NCI-H1930 (cell line): Measurements from ENCODE around the gene BACH2.
"Not testable (repeated sequence)": the region's sequence is repeated elsewhere in the genome, so short reads cannot be mapped to it uniquely, and the experiment has no call there.

Experiments used
- DNase-seq, 2 experiments: peaks; one replicate each; lab custom pipeline; 2025; lab: John Stamatoyannopoulos, UW

BACH2 gene

DNA sequence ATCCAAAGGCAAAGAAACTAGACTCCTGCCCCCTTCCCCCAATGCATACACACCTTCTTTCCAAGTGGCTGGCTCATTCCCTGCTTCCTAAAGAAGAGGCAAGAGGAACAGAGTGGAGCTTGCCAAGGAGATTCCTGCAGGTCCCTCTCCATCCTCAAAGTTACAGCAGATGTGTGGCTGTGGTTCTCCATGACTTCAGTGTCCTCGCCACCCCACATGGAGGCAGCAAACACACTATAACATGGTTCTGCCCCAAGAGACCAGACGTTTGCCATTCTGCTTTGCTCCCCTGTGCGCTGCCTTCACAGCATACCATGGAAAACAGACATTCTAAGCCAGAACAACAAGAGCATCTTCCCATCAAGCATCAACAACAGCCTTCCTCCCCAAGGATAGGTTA lies 84.4 kb downstream of the BACH2 start:
- no peak for DNase-seq

DNA sequence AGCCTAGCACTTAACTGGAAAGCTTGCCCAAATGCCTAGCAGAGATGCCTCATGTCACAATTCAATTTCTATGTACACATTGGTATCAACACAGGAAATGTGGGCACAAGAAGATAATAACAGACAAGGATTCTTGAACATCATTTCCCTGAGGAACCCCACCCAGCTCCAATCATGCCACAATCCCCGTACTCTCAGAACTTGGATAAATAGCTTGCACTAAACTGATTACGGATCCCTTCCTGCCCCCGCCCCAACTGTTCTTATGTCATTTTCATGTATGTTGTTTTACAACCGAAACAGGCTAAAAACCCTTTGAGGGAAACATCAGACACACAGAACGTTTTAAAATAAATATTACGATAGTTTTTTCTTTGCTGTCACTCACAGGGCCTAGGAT lies 87.1 kb downstream of the BACH2 start:
- no peak for DNase-seq

DNA sequence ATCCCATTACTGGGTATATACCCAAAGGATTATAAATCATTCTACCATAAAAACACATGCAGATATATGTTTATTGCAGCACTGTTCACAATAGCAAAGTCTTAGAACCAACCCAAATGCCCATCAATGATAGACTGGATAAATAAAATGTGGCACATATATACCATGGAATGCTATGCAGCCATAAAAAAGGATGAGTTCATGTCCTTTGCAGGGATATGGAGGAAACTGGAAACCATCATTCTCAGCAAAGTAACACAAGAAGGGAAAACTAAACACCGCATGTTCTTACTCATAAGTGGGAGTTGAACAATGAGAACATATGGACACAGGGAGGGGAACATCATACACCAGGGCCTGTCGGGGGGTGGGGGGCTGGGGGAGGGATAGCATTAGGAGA lies 88.0 kb downstream of the BACH2 start:
- DNase-seq: not testable (repeated sequence)

DNA sequence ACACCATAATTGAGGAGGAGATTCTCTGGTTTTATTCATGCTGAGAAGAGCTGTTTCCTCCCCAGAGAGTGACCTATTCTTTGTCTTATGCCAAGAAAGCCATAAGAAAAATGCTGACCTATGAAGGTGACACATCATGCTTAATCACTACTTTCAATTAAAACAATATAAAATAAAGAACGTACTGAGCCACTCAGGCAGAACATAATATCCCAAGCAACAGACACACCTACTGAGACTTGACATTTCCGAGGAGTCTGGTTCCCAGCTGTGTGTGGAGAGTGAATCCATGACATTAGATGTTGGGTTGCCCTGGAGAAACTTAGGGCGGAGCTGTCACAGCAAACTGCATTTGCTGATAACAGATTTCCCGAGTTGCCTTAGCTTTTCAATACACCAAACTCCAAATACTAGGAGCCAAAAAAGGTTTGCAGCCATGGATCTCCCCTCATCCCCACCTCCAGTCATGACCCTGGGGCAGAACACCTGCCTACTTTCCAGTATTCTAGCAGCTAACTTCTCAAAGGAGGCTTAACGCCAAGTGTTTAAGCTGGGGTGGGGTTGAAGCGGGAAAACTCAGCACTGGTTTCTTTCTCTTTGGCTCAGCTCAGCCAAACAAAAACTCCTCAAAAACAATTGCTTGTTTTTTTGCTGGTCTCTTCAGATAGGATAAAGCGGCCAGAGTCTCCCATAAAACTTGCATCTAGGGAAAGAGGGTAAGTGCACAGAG lies 92.2 kb downstream of the BACH2 start:
- no peak for DNase-seq

DNA sequence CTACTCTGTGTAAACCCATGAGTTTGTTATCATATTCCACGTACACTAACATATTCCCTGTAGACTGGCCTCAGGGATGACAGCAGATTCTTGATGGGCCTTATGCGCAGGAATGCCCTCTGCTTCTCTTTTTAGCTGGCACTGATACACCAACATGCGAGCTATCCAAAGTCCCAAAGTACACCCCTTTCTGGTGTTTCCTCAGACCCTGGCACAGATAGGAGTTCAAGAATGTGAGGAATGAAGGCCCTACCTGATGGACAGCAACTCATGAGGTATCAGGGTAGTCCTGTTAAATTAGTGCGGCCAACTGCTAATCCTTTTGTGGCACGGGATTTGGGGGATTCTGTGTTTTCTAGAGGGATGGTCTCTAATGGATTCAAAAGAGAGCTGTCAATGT lies 93.0 kb downstream of the BACH2 start:
- no peak for DNase-seq

DNA sequence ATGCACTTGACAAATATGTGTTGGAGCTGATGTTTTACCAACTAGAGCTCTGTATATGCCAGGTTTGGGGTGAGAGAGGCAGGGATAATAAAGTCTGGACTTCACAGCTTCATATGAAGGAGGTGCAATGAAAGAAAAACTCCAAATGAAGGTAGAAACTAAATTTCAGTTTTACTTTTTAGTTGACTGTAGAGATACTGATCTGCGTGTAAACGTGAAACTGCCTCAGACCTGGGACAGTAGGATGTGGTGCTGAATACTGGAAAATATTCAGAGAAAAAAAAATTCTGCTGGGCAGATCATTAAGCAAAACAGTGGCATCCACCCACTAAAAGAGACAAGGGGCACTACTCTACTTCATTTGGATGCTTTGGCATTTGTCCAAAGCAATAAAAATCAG lies 94.5 kb downstream of the BACH2 start:
- DNase-seq: no peak

DNA sequence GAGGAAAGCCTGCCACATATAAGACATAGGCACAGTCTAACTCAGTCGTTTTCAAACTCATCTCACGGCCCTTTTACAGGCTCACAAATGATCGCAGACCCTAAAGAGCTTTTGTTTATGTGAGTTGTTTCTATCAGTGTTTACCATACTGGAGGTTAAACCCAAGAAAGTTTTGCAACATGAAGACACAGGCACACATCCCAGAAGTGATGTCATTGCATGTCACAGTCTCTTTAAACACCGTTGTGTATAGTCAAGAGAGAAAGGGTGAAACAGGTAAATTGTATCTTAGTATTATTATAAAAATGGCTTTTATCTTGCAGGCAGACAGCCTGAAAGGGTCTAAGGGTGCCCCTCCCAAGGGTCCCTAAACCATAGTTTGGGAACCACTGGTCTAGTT lies 96.7 kb downstream of the BACH2 start:
- DNase-seq: no peak

DNA sequence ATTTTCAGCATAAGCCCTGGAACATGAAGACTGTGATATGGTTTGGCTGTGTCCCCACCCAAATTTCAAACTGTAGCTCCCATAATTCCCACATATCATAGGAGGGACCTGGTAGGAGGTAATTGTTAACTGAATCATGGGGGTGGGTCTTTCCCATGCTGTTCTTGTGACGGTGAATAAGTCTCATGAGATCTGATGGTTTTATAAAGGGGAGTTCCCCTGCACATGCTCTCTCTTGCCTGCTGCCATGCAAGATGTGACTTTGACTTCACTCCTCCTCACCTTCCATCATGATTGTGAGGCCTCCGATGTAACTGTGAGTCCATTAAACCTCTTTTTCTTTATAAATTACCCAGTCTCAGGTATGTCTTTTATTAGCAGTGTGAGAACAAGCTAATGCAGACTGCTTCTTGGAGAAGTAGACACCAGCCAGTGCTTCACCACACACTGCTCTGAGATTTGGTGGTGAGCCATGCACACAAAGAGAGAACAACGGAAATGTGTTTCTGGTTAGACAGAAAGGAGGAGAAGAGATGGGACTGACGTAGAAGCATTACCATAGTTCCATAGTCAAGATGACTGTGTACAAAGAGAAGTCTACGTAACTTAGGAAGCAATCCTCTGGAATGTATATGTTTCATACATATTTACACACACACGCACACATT lies 97.8 kb downstream of the BACH2 start:
- no peak for DNase-seq

DNA sequence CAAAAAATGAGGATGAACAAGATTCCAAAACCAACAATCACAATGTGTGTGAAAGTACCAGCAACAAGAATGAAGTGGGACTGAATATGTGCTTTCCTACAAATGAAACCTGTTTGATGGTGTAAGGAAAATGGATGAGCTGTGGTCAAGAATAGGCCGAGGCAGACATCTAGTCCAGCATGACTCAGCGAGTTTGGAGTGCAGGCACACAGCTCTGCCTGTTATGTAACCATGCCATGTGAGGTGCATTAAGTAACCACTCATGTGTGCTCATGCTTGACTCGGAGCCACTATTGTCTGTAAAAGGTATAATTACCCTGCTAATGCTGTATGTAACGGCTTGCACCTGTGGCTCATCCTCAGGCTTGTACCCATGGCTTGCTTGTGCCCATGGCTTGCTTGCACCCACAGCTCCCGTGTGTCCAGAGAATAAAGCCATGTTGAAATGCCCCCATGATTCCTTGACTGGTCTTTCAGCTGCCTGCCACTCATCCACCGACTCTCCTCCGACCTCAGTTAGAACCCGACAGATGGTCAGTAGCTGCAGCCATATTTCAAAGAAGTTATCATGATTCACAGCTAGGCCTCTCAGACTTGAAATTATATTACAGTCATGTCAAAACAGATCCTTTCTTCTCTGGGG lies 98.7 kb downstream of the BACH2 start:
- DNase-seq: no peak

DNA sequence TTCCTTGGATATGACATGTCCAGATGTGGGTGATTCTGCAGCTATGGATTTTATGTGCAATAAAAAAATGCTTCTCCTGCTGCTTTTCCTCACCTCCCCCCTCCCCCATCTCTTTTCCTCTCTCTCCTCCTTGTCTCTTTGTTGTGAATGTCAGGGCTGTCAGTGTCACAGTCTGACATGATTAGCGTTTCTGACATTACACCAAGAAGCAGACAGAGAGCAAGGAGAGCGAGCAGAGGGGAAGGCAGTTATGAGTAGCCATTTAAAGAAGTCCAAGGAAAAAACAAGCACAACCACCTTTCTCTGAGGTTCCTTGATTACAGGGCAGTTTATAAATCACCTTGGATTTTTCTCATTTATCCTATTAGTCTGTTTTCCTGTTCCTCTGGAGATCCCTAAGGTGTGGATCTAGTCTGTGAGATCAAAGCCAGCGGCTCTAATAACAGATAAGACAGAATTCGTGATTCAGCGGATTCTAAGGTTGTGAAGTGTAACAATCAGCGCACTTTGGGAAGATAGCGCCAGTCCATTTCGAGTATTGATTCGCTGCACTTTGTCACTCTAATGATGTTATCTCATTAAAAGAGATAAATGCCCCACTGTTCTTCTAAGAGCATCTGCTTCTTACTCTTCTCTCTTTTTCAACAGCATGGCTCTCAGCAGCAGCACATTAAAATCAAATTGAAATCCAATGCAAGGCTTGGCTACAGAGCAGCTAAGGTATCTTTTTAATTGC lies 101.4 kb downstream of the BACH2 start:
- DNase-seq: no peak

DNA sequence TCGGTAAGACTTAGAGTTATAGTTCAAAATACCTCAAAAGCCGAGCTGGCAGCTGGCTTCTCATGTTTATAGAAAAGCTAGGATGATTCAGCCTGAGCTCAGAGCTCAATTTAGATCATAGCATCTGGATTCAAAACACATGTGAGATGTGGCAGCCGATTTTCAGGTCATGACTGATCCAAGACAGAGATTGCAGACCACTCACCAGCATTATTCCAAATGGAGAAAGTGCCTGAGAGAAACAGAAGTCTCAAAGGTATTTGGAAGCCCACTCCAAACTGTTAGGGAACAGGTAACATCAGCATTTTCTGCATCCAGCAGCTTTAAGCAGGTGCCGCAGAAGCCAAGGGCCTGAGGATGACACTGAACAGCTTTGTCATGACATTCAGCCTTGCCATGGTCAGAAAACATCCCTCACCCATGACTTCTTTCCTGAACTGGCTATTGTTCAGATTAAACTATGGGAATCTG lies 102.2 kb downstream of the BACH2 start:
- no peak for DNase-seq

DNA sequence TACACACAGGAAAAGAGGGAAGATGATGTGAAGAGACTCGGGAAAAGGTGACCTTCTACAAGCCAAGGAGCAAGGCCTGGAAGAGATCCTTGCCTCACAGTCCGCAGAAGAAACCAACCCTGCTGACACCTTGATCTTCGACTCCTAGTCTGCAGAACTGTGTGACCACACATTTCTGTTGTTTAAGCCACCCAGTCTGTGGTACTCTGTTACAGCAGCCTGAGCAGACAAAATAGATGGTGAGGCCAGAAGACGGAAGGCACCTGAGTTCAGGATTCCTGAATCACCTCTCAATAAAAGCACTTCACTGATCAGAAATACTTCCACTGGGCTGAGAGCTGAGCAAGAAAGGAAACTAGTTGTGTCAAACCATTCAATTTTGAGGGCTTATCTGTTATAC lies 103.3 kb downstream of the BACH2 start:
- DNase-seq: no peak

DNA sequence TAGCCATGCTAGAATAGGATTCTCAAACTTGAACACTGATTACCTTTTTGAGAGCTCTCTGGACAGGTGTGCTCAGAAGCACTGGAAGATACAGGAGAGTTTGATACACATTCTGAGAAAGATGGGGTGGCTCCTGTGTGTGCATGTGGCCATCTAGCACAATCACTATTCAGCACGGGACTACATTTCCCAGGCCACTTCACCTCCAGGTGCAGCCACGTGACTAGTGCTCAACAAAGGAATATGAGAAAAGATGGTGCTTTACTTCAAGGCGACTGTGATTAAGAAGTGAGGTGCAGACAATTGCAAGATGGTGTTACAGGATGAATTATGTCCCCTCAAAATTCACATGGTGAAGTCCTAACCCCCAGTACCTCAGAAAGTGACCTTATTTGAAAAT lies 103.8 kb downstream of the BACH2 start:
- DNase-seq: no peak

DNA sequence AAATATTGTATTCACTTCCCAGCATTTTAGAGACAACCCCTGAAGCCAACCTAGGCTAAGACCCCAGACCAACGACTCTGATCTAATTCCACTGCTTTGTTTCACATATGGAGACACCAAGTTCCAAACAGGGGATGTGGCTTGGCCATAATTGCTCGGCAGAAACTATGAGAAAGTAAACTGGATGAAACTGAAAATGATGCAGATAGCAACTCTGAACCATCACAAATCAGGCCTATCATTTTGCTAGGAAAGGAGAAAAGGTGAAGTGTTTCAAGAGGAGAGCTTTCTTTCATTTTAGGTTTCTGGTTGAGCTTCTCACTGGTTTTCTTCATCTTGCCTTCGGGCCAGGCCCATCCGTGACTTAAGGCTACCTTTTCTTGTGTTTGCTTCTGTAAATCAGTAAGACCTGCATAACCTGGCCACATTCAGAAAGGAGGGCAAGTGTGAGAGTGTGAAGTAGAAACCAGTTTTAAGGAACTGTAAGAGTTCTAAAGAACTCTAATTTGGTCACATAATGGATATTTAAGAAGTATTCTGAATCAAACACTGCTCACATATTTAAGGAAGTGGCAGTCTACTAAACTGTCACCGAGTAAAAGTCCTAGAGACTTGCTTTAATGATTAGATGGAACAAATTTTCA lies 105.8 kb downstream of the BACH2 start:
- no peak for DNase-seq

DNA sequence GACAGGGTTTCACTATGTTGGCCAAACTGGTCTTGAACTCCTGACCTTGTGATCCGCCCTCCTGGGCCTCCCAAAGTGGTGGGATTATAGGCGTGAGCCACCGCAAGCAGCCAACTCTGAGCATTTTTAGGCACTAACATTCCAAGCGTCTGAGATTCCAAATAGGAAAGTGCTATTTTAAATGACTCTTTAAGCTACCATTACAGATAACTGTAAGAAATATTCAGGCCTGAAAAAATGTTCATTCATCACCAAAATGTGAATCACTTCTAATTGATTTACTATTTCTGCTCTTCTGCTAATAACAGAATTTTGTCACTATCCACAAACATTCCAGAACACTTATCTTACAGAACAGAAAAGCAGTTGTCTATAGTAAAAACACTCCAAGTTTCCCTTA lies 106.5 kb downstream of the BACH2 start:
- no peak for DNase-seq

DNA sequence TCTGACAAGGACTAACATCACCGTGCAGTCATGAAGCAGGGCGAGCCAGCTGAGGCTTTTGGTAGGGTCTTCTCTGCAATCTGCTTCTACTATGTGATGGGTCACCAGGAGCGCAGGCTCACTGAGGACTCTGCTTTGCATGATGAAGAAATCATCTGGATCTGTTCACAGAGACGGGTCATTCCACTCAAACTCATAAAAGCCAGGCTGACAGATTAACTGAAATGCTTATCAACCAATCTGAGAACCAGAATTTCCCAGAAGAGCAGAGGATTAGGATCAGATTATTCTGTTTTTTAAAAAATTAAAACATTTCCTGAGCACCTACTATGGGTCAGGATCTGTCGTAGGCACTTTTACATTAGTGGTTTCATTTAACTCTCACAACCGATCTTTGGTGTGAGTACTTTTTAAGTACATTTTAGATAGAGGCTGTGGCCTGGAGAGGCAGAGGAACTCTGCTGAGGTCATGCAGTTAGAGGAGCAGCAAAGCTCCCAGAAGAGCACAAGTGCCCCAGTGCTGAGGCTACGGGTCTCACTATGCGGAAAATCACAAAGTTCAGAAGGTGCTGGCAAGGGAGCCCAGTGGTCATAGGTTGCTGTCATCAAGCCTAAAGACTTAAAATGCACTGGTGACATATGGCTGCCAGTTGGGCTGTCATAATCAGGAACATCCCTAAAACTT lies 109.1 kb downstream of the BACH2 start:
- no peak for DNase-seq

DNA sequence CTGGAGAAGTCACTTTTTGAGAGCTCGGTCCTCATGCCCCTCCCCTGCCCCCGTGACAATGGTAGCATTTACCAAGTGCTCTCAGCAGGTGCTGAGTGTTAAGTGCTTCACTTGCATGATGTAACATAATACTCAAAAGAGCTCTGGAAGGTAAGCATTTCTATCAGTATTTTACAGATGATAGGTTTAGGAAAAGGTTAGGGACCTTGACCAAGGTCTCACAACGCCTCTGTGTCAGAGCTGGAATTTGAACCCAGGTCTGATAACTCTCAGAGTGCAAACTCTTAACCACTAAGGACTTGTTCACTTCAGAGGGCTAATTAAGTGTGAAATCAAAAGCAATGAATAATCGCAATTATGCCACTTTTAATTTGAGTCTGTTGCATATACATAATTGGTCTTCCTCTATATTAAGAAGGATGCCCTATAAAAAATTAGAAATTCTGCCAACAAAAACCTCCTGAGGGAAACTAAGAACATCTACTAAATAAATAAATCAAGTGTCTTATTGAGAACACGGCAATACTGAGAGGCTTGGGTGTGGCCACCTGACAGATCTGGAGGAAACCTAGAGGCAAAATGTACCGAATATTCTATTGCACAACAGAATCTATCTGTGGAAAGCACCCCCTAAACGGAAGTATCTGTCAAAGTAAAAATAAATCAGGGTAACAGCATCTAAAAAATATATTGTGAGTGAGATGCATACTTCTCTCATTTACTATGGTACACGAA lies 109.8 kb downstream of the BACH2 start:
- no peak for DNase-seq

DNA sequence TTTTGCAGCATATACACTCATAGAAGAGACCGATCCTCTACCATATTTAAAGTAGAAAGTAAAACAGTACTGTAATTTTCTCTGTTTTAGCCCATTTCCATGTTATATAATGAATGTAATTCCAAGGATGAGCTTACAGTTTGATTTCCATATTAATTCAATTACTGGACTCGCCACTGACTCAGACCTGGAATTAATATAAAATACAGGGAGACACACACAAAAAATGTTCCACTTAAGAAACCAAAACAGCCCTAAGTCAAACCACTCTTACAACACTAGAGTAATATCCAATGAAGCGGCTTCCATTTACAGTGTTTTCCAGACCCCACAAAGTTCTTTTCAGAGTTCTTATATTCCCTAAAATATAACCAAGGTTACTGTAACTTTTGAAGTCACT lies 110.6 kb downstream of the BACH2 start:
- DNase-seq: no peak

DNA sequence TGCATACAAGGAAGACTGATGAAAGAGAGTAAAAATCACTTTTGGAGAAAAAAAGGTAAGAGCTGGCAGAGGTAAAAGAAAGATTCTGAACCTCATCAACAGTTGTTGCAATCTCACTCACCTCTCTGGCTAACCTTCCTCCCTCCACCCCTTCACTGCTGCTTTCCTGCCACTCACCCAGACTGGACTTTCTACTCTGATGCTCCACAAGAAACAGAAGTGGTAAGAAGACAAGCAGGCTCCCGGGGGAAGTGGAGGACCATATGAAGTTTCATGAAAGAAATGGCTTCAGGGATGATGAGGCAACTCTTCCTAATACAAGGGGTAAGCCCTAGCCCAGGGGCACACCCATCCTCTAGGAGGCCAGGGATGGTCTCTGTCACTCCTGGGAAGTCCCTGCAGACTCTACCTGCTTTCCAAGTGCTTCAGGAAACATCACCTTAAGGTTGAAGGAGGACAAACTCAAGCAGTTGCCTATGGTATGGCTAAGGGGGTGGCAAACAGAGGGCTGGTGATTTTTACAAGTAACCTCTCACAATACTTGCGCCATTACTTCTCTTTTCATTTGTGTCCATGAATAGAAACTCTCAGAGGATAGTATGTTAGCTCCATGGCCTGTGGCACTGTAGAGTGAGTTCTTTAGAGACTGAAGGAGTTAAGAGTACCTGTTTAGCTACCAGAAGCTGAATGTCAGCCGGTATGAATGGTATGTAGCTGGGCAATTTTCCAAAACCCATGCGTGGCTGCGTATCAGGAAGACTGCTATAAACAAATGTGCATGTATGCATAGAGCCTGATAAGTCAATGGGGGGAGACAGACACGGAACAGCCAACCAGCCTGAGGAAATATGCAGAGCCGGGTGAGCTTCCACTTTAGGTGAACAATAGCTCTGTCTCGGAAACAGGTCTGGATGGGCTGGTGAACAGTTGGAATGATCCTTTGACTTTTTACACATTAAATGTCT lies 112.0 kb downstream of the BACH2 start:
- DNase-seq: no peak
